H1 (cell line): ENCODE measurements around the gene SLC4A7. TPM values are rescaled to one million over a fixed set of nuclear protein-coding genes. Genes with fewer than 3 reads are reported as not detected.

Source experiments
- BCL11A ChIP-seq, 2 experiments: IDR thresholded peaks; one replicate each; pipeline ENCODE4 v1.6.1; 2011; ENCODE audit warnings: low read depth in 2 of 2, low read length in 2 of 2, mild to moderate bottlenecking in 2 of 2
- CEBPB ChIP-seq: IDR thresholded peaks from 2 replicates; pipeline ENCODE4 v1.6.1; 2012; ENCODE audit warnings: low read depth, low read length
- CHD1 ChIP-seq: IDR thresholded peaks from 2 replicates; pipeline ENCODE4 v1.6.1; 2012; ENCODE audit warnings: low read depth, low read length, improper control_type of control experiment
- GTF2F1 ChIP-seq: IDR thresholded peaks from 2 replicates; pipeline ENCODE4 v1.6.1; 2012; ENCODE audit warnings: low read depth, low read length, improper control_type of control experiment, borderline replicate concordance
- JUND ChIP-seq: IDR thresholded peaks from 2 replicates; pipeline ENCODE4 v1.6.1; 2011; ENCODE audit warnings: mild to moderate bottlenecking, improper control_type of control experiment, low read length
- POLR2AphosphoS5 ChIP-seq: IDR thresholded peaks from 2 replicates; pipeline ENCODE4 v1.6.1; 2011; ENCODE audit warnings: low read depth, low read length
- RBBP5 ChIP-seq: IDR thresholded peaks from 2 replicates; pipeline ENCODE4 v1.7.1; 2012; ENCODE audit warnings: low read depth, mild to moderate bottlenecking, inconsistent platforms, low read length, moderate library complexity, borderline replicate concordance
- TAF1 ChIP-seq: IDR thresholded peaks from 2 replicates; pipeline ENCODE4 v1.6.1; 2011; ENCODE audit warnings: mild to moderate bottlenecking, low read depth, low read length
- YY1 ChIP-seq: IDR thresholded peaks from 2 replicates; pipeline ENCODE4 v1.6.1; 2011; ENCODE audit warnings: low read depth, mild to moderate bottlenecking, low read length
- polyA plus RNA-seq, 7 experiments: library from polyadenylated mRNA; depleted of rRNA in 3 of 7; stranded (reverse) in 5 of 7; unstranded in 2 of 7; fragments of >200 nt in 5 of 7; fragments of 200-250 nt in 2 of 7; gene quantifications; 1 replicate in 5 of 7; 2 replicates in 1 of 7; 4 replicates in 1 of 7; pipeline versions ENCODE4 v1.2.1 to v1.2.3, GENCODE V29; 2011 to 2013; ENCODE audit warnings: missing spikeins in 2 of 7, mixed read lengths in 2 of 7
- total RNA-seq: library from RNA; stranded (reverse); fragmentation: NEBNext Ultra II Directional; extraction: Animal tissue kit (Norgen Biotek cat#: 25700); gene quantifications from 2 replicates; pipeline ENCODE4 v1.2.1, GENCODE V29; 2021
- TF ChIP-seq, protein P1 (sequence below): fragments of 300-600 bp; sonication (generic); IDR thresholded peaks from 2 replicates; pipeline ENCODE4 v1.7.1; 2012; ENCODE audit warnings: low read length, moderate library complexity, mild to moderate bottlenecking, inconsistent platforms; ENCODE audit not compliant: insufficient replicate concordance
- TF ChIP-seq, protein P2 (sequence below): IDR thresholded peaks from 2 replicates; pipeline ENCODE4 v1.6.1; 2012; ENCODE audit warnings: low read length, inconsistent platforms

SLC4A7 gene
- total and polyA plus RNA-seq, 2 of the 8 experiments (the other 6 are each of a cell fraction or from before 2014, with no cell fraction given) = 14.9 to 70.5 TPM

DNA sequence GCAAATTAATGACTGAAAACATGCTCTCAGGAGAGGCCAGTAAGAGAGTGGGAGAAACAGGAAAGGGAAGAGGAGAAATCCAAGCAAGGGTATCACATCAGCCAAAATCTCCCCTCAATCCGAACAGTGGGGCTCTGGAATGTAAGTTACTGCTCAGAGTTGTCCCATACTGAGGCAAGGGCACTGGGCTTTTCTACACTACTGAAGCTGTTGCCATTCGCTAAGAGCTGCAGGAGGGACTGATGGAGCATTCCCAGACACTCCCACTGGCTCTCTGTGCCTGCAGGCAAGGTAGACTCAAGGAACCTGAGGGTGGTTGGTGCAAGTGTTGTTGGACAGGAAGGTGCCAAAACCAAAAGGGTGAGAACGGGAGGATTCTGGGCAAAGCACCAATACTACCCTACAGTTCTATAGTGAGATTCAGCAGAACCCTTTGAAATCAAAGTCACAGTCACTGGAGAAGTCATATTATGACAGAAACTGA, 161.1 kb downstream of the SLC4A7 start (continued):
- TF ChIP-seq, protein P1, sequence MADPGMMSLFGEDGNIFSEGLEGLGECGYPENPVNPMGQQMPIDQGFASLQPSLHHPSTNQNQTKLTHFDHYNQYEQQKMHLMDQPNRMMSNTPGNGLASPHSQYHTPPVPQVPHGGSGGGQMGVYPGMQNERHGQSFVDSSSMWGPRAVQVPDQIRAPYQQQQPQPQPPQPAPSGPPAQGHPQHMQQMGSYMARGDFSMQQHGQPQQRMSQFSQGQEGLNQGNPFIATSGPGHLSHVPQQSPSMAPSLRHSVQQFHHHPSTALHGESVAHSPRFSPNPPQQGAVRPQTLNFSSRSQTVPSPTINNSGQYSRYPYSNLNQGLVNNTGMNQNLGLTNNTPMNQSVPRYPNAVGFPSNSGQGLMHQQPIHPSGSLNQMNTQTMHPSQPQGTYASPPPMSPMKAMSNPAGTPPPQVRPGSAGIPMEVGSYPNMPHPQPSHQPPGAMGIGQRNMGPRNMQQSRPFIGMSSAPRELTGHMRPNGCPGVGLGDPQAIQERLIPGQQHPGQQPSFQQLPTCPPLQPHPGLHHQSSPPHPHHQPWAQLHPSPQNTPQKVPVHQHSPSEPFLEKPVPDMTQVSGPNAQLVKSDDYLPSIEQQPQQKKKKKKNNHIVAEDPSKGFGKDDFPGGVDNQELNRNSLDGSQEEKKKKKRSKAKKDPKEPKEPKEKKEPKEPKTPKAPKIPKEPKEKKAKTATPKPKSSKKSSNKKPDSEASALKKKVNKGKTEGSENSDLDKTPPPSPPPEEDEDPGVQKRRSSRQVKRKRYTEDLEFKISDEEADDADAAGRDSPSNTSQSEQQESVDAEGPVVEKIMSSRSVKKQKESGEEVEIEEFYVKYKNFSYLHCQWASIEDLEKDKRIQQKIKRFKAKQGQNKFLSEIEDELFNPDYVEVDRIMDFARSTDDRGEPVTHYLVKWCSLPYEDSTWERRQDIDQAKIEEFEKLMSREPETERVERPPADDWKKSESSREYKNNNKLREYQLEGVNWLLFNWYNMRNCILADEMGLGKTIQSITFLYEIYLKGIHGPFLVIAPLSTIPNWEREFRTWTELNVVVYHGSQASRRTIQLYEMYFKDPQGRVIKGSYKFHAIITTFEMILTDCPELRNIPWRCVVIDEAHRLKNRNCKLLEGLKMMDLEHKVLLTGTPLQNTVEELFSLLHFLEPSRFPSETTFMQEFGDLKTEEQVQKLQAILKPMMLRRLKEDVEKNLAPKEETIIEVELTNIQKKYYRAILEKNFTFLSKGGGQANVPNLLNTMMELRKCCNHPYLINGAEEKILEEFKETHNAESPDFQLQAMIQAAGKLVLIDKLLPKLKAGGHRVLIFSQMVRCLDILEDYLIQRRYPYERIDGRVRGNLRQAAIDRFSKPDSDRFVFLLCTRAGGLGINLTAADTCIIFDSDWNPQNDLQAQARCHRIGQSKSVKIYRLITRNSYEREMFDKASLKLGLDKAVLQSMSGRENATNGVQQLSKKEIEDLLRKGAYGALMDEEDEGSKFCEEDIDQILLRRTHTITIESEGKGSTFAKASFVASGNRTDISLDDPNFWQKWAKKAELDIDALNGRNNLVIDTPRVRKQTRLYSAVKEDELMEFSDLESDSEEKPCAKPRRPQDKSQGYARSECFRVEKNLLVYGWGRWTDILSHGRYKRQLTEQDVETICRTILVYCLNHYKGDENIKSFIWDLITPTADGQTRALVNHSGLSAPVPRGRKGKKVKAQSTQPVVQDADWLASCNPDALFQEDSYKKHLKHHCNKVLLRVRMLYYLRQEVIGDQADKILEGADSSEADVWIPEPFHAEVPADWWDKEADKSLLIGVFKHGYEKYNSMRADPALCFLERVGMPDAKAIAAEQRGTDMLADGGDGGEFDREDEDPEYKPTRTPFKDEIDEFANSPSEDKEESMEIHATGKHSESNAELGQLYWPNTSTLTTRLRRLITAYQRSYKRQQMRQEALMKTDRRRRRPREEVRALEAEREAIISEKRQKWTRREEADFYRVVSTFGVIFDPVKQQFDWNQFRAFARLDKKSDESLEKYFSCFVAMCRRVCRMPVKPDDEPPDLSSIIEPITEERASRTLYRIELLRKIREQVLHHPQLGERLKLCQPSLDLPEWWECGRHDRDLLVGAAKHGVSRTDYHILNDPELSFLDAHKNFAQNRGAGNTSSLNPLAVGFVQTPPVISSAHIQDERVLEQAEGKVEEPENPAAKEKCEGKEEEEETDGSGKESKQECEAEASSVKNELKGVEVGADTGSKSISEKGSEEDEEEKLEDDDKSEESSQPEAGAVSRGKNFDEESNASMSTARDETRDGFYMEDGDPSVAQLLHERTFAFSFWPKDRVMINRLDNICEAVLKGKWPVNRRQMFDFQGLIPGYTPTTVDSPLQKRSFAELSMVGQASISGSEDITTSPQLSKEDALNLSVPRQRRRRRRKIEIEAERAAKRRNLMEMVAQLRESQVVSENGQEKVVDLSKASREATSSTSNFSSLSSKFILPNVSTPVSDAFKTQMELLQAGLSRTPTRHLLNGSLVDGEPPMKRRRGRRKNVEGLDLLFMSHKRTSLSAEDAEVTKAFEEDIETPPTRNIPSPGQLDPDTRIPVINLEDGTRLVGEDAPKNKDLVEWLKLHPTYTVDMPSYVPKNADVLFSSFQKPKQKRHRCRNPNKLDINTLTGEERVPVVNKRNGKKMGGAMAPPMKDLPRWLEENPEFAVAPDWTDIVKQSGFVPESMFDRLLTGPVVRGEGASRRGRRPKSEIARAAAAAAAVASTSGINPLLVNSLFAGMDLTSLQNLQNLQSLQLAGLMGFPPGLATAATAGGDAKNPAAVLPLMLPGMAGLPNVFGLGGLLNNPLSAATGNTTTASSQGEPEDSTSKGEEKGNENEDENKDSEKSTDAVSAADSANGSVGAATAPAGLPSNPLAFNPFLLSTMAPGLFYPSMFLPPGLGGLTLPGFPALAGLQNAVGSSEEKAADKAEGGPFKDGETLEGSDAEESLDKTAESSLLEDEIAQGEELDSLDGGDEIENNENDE = no peak
- TF ChIP-seq YY1 (no peak), CHD1 (no peak), BCL11A (IDR thresholded peaks at IDR 0.05; ENCODE audit: low read depth in 2 of 2, low read length in 2 of 2) (no peak), TAF1 (no peak), POLR2AphosphoS5 (no peak), CEBPB (no peak), GTF2F1 (no peak), JUND (no peak), RBBP5 (no peak)
- TF ChIP-seq, protein P2, sequence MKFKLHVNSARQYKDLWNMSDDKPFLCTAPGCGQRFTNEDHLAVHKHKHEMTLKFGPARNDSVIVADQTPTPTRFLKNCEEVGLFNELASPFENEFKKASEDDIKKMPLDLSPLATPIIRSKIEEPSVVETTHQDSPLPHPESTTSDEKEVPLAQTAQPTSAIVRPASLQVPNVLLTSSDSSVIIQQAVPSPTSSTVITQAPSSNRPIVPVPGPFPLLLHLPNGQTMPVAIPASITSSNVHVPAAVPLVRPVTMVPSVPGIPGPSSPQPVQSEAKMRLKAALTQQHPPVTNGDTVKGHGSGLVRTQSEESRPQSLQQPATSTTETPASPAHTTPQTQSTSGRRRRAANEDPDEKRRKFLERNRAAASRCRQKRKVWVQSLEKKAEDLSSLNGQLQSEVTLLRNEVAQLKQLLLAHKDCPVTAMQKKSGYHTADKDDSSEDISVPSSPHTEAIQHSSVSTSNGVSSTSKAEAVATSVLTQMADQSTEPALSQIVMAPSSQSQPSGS = no peak
